DOHH2 (cell line): Measurements from ENCODE around the gene NAT10.
"Not testable (repeated sequence)": the region's sequence is repeated elsewhere in the genome, so short reads cannot be mapped to it uniquely, and the experiment has no call there.

ENCODE experiments used
- EZH2phosphoT487 ChIP-seq: fragments of 200-600 bp; sonication (generic); IDR thresholded peaks from 2 replicates; pipeline ENCODE4 v1.6.1; 2017; ENCODE audit warnings: borderline replicate concordance, mild to moderate bottlenecking, antibody characterized with exemption, low read length, moderate library complexity, mixed read lengths
- TF ChIP-seq, protein P1 (sequence below): fragments of 200-600 bp; sonication (generic); IDR thresholded peaks from one replicate; pipeline ENCODE4 v1.5.1; 2014; ENCODE audit warnings: antibody characterized with exemption, mild to moderate bottlenecking, low read depth, low read length; ENCODE audit not compliant: poor library complexity, severe bottlenecking

DNA sequence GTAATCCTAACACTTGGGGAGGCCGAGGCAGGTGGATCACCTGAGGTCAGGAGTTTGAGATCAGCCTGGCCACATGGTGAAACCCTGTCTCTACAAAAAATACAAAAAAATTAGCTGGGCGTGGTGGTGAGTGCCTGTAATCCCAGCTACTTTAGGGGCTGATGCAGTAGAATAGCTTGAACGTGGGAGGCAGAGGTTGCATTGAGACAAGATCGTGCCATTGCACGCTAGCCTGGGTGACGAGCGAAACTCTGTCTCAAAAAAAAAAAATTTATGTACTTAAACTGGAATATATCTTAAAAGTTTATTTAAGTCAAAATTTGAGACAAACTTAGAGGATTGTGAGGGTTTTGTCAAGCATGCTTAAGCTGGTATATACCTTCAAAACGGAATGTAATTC is 34.1 kb upstream of the NAT10 start:
- TF ChIP-seq, protein P1, sequence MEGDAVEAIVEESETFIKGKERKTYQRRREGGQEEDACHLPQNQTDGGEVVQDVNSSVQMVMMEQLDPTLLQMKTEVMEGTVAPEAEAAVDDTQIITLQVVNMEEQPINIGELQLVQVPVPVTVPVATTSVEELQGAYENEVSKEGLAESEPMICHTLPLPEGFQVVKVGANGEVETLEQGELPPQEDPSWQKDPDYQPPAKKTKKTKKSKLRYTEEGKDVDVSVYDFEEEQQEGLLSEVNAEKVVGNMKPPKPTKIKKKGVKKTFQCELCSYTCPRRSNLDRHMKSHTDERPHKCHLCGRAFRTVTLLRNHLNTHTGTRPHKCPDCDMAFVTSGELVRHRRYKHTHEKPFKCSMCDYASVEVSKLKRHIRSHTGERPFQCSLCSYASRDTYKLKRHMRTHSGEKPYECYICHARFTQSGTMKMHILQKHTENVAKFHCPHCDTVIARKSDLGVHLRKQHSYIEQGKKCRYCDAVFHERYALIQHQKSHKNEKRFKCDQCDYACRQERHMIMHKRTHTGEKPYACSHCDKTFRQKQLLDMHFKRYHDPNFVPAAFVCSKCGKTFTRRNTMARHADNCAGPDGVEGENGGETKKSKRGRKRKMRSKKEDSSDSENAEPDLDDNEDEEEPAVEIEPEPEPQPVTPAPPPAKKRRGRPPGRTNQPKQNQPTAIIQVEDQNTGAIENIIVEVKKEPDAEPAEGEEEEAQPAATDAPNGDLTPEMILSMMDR: not testable (repeated sequence)
- TF ChIP-seq EZH2phosphoT487: not testable (repeated sequence)
